D341Med (cell line): Measurements from ENCODE around the gene ATG10.
"Not testable (repeated sequence)": the region's sequence is repeated elsewhere in the genome, so short reads cannot be mapped to it uniquely, and the experiment has no call there.

Experiments used
- DNase-seq: peaks from one replicate; pipeline ENCODE4 v3.0.0; 2012; ENCODE audit warnings: low spot score

ATG10 gene

DNA sequence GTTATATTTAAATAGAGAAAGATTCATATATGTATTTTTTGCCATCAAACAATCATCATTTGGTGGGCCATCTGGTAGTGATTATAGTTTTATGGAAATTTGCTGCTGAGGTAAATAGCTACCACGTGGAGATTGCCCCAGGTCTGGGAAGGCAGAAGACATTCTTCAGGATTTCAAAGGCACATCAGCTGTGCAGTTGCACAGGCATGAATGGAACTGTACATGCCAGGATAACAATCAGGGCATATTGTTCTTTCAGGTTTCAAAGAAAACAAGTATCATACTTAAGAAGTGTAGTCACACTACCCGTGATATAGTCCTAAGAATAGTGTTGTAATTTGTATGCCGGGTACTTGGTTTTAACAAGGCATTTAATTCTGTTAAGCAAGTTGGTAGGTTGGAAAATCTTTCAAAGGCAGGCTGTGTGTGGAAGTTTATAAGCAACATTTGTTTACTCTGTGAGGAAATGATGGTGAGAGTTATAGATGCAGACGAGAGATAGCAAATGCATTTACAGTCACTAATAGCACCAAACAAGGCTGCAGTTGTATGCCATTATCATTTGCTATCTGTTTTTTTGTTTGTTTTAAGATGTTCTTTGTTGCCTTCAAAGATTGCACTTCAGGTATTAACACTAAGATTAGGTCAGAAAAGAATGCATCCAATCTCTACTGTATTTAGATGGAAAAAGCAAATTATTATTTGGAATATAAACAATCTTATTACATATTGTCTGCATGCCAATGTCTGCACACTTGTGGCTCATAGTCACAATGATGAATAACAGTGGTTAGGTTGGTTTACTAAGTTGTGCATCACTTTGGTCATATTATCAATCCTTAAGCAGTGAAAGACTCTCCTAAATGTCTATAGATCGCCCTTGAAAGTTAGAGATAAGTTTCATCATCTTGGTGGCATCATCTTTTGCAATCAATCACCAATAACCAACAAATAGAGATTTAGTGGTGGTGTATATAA lies 251.1 kb downstream of the ATG10 start:
- DNase-seq = no peak

DNA sequence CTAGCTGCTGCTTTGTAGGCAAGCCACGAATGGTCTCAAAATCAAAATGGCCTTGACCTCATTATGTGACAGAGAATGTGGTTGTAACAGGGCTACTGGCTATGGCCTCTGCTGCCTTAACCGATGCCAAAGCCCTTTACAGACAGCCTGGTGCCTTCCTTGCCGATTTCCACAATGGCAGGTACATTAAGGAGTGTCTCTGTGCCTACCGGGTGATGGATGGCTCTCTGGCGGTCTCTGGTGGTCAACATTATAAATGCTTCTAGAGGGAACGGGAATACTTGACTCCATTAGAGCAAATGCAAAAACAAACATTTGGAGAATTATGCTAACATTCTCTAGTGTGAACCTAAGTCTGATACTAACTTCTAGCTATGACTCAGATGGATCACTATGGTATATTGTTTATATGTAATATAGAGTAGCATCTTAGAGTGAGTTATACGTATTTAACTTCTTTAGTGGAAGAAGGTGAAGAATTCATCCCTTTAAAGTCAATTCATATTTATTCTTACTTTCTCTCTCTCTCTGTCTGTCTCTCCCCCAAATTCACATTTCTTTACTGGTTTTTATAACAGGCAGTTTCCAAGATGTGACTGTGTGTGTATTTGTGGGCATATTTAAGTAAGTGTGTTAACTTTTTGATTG lies 253.8 kb downstream of the ATG10 start:
- DNase-seq = peak; percentile 77

- no peak for DNase-seq
Measured at GRCh38 chr5:82234885-82235284, 263.1 kb downstream of the ATG10 start.

DNA sequence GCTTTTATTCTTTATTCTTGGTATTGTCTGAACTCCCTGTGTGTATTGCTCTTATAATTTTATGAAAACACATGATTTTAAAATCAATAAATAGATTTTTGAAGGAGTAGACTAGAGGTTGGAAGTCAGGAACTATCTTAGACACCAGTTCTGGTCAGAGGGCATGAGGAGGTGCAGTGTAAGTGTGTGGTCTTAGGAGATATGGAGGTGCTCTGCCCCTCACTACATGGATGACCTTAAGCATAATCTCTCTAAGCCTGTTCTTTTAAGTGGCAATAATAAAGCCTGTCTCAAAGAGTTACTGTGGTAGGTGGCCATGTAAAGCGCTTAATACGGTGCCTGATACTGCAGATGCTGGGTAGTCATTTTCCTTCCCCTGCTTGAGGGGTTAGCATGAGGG lies 272.3 kb downstream of the ATG10 start:
- DNase-seq = no peak

- no peak for DNase-seq
Measured at GRCh38 chr5:82244854-82245635, 273.2 kb downstream of the ATG10 start.

DNA sequence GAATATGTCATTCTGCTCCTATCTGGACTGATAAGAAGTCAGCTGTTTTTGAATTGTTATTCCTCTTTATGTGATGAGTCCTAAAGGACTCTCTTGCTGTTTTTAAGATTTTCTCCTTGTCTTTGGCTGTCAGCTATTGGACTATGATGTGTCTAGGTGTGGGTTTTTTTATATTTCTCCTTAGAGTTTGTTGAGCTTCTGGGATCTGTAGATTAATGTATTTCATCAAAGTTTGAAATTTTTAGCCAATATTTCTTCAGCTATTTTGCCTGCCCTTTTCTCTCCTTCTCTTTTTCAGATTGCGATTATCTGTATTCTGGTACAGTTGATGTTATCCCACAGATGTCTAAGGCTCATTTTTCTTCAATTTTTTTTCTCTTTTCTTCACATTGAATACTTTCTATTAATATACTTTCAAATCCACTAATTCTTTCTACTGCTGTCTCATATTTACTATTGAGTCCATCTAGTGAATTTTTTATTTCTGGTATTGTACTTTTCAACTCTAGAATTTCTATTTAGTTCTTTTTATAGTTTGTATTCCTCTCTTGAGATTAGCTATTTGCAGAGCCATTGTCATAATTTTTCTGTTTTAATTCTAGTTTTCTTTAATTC lies 275.2 kb downstream of the ATG10 start:
- no peak for DNase-seq

DNA sequence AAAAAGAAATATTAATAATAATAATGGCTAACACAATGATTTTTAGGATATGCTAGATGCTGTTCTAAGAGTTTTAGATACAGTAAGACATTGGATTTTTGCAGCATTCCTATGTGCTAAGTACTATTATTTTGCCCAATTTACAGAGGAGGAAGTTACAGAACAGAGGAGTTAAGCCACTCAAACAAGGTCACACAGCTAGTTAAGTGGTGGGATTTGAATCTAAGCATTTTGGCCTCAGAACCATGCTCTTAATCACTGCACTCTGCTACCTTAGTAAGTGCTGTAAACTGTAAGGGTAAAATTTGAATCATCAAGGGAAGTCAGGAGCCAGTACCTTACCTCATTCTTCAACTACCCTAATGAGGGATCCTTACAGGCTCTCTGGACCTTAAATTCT lies 280.9 kb downstream of the ATG10 start:
- DNase-seq = no peak

- DNase-seq = no peak
Measured at GRCh38 chr5:82255844-82256243, 284.0 kb downstream of the ATG10 start.

- DNase-seq = no peak
Measured at GRCh38 chr5:82257247-82257646, 285.4 kb downstream of the ATG10 start.

- no peak for DNase-seq
Measured at GRCh38 chr5:82257729-82258128, 285.9 kb downstream of the ATG10 start.

GRCh38 chr5:82259172-82259800 lies 287.5 kb downstream of the ATG10 start:
- peak; percentile 30 for DNase-seq

- no peak for DNase-seq
Measured at GRCh38 chr5:82265047-82265446, 293.2 kb downstream of the ATG10 start.

DNA sequence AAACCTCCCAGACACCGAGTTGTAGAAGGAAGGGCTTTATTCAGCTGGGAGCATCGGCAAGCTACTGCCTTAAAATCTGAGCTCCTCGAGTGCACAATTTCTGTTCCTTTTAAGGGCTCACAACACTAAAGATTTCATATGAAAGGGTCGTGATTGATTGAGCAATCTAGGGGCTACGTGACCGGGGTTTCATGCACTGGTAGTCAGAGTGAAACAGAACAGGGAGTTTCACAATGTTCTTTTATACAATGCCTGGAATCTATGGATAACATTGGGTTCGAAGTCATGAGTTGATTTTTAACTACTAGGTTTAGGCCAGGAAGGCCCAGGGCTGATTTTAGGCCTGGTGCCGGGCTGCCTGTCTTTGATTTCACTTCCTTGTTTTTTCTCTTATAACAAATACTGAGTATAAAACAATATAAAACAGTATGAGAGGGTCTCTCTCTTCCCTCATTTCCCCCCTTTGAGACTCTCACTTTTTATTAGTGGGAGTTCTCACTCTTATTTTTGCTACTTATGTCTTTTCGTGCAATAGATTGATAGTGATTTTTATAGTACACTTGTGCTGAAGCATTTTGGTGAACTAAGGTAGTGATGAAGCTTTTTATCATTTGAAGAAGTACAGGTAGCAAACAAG lies 295.6 kb downstream of the ATG10 start:
- not testable (repeated sequence) for DNase-seq

DNA sequence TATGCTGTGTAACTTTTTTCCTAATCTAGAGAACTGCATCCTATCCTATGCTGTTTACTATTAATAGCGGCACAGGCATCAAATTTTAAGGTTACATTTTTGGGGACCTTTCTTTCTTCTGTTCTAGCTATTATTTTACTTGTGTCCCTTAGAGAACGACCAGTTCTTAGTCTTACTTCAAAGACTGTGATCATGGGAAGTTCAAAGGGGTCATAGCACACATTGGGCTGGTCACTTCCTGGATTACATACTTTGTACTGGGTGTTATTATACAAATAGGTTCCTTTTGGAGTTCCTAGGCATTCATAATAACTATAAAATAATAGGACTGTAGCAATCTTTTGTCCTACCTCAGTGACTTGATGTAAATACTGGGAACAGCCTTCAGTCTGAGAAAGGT lies 297.5 kb downstream of the ATG10 start:
- DNase-seq = not testable (repeated sequence)

DNA sequence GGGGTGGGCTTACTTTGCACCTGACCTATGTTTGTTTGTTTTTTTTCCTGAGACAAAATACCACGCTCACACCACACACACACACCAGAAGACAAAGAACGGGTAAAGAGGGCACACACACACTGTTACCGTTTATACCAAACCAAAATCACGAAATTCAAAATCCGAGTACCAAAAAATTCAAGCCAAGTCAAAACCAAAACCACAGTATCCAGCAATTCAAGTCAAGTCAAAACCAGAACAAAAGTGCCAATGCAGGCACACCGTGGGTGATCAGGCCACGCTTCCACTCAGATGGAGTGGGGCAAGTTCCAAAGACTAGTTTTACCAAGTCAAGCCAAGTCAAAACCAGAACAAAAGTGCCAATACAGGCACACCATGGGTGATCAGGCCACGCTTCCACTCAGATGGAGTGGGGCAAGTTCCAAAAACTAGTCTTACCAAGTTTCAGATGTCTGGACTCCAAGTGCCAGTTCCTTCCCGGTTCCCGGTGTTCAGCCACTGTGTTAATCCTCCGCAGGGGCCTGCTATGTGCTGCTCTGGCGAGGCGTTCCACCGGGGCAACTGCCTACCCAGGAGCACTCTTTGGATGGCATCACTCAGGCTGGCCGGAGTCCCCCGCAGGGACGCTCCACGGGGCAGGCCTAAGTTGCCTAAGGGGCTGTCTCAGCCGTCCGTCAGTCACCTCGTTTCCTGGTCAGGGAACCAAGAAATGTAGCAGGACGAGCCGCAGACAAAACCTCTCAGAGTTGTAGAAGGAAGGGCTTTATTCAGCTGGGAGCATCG lies 300.9 kb downstream of the ATG10 start:
- DNase-seq = not testable (repeated sequence)

- DNase-seq = not testable (repeated sequence)
Measured at GRCh38 chr5:82273426-82273825, 301.6 kb downstream of the ATG10 start.

DNA sequence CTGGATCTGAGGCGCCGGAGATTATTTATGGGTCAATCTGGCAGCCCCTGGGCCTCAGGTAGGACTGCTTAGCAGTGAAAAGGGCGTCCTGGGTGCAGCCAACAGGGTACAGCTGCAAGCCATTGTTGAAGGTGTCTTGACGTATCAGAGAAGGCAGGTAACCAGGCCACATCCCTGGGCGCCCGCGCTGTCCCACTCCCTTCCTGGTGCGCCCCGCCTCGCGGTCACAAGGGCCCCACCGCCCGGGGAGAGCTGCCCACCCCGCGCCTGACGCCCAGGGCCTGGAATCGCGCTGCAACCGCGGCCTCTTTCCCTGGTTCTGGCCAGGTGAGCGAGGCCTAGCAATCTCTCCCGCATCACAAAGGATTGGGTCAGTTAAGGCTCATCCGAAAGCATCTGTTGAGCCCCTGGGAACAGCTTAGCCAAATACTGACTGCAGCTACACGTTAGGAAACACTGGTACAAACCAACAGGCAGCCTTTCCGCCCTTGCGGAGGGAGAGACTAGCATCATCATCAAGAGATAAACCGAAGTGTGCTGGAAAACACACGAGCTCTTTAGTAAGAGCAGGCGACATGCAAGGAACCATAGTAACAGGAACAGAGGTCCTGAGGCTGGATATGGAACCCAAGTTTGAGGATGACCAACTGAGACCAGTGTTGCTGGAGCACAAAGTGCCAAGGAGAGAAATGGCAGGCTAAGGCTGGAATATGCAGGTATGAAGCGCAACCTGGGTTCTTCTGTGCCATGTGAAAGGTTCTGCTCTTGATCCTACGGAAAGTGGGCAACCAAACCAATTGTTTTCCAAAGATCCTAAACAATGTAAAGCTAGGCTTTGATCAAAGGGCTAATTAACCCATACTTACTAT lies 302.8 kb downstream of the ATG10 start:
- no peak for DNase-seq

DNA sequence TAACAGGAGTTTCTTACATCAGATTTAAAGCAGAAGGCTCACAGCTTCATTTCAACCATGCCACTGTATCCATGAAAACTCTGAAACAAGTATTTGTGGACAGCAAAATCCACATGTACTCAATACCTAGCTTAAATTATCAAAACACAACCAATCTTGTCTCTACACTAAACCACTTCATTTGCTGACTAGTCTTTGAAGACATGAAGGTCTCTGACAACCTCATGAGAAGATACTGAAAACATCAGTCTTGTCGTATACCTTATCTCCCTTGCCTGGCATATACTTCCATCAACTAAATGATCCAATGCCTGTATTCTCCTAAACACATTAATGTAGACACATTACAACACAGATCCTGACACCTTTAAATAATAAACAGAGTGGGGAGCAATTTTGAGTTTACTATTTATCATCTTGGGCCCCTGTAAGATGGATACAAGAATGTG lies 303.4 kb downstream of the ATG10 start:
- no peak for DNase-seq
